Ovary (tissue), 9 donors: ENCODE results near the gene PITPNM3. TPM values are rescaled to one million over a fixed set of nuclear protein-coding genes. Genes with fewer than 3 reads are reported as not detected.

Experiments
- DNase-seq, 5 donors: peaks; one replicate each; pipeline ENCODE4 v3.0.0-alpha.2; 2019 to 2020
- H3K27ac ChIP-seq, 2 donors: fragments of 200-600 bp; one replicate each; pipeline versions ENCODE4 v1.5.1 to v1.8.0; 2019 to 2022
- H3K27me3 ChIP-seq: fragments of 200-600 bp; one replicate; pipeline ENCODE4 v1.8.0; 2022
- H3K36me3 ChIP-seq: fragments of 200-600 bp; sonication (generic); one replicate; pipeline ENCODE4 v1.5.1; 2019
- H3K4me1 ChIP-seq: one replicate; pipeline ENCODE4 v1.8.1; 2013; ENCODE audit warnings: mild to moderate bottlenecking, moderate library complexity; ENCODE audit not compliant: insufficient read depth
- H3K4me3 ChIP-seq: fragments of 200-600 bp; sonication (generic); one replicate; pipeline ENCODE4 v1.5.1; 2017
- H3K9me3 ChIP-seq, 2 donors: fragments of 200-600 bp in 1 of 2; sonication (generic) in 1 of 2; one replicate each; pipeline versions ENCODE4 v1.5.1 to v1.8.1; 2013 to 2019; ENCODE audit warnings: mild to moderate bottlenecking in 1 of 2, moderate library complexity in 1 of 2
- EP300 ChIP-seq: sonication (generic); formaldehyde crosslinking; IDR thresholded peaks from one replicate; pipeline ENCODE4 v1.6.1; 2017; ENCODE audit warnings: antibody characterized with exemption
- POLR2A ChIP-seq: fragments of 450-650 bp; IDR thresholded peaks from one replicate; pipeline ENCODE4 v1.6.1; 2017; ENCODE audit warnings: antibody characterized with exemption, mild to moderate bottlenecking, moderate library complexity
- WGBS, 3 donors: extraction: QIAGEN DNeasy Blood & Tissue Kit in 1 of 3; methylation state at CpG; one replicate each; pipeline versions ENCODE4 v1.1.5 to v1.1.7; 2013 to 2017; 5-methylcytosine and 5-hydroxymethylcytosine counted together
- intact Hi-C, 4 donors: fragments of 100-400 bp; cut with DNase I; formaldehyde crosslinking; loops; one replicate each; pipeline versions ENCODE4 v1.11.0 to v1.15.1; 2022 to 2023
- polyA plus RNA-seq, 2 donors: library from polyadenylated mRNA; stranded (reverse); fragments of 200-250 nt in 1 of 2; fragments of 350-450 nt in 1 of 2; fragmentation: Illumina TruSeq in 1 of 2; extraction: RNeasy Lipid Tissue Mini Kit (QIAGEN cat#74804) in 1 of 2; gene quantifications; one replicate each; pipeline ENCODE4 v1.2.3, GENCODE V29; 2013 to 2014
- total RNA-seq, 7 donors: library from RNA; depleted of rRNA in 2 of 7; stranded (reverse); fragments of >200 nt in 2 of 7; fragmentation: NEBNext Ultra II Directional in 3 of 7; extraction: Animal tissue kit (Norgen Biotek cat#: 25700) in 3 of 7; gene quantifications; one replicate each; pipeline versions ENCODE4 v1.1.0 to v1.2.4, GENCODE V29; 2016 to 2023
- TF ChIP-seq, protein P1 (sequence below), 3 donors: fragments of 450-650 bp in 2 of 3; fragments of 200-600 bp in 1 of 3; IDR thresholded peaks; one replicate each; pipeline versions ENCODE4 v1.5.1 to v1.8.0; 2016 to 2022; ENCODE audit warnings: antibody characterized with exemption in 3 of 3, mild to moderate bottlenecking in 1 of 3
- donor health status: DM: no; HTN: no; CAD: no; lungs with moderate emphysema.
- donor health status: DM: no; HTN: no; CAD: no.
- donor health status: Bipolar disorder and iron deficiency.
- donor health status: DM: yes; HTN: yes; CAD: no.
- donor health status: DM: no; HTN: no; CAD: no.
- donor health status: DM: yes; HTN: yes; CAD: no.

Gene PITPNM3
- total and polyA plus RNA-seq, 9 donors = 10.0 to 68.7 (median 17.9) TPM

DNA sequence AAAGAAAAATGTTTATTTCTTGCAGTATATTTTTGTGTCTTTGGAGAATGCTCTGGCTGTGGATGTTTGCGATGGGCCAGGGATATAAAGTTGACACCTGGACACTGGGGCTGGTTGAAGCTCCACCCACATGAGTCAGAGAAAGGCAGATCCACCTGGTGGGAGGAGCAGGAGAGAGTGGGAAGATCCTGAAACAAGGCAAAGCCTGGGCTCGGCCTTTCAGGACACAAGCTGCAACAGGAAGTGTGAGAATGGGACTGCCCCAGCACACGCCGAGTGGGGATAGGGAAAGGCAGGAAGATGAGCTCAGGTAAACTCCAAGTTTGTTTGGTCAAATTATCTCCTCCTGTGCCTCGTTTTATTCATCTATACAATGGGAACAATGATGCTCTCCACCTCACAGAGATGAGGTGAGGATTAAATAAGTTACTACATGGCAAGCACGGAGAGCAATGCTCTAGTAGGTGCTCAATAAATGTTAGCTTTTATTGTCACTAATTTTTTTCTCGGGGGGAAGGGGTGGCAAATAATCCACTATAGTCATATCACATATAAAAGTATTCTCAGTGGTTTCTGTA, 21.4 kb upstream of the PITPNM3 start:
- intact Hi-C loops = no loop called here

DNA sequence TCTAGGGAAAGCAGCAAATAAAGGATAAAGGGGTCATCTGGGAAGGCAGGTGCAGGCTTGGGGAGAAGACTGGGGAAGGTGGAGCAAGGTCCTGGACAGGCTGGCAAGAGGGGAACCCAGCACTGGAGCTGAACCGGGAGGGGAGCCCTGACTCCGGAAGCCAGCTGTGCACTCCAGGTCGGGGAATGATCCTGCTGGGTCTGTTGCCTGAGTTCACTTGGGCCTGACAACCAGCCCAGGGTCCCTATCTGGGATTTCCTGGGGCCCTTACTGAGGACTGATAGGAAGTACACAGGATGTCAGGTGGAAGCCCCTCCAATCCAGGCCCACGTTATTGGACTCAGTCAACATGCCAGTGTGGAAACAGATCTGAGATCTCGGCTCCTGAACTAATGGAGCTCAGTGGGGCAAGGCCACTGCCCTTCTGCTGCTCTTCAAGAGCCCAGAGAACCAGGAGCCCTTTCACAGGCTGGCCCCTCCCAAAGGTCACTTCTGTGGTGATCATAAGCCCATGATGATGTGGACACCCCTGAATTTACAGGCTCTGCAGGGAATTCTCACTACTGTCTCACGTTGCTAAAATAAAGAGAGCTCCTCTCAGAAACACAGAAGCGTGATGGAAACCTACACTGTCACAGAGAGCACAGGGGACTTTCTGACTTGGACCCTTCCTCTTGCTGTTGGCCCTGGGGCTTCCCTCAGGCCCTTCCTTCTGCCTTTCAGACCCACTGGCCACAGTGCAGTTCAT, 19.9 kb upstream of the PITPNM3 start:
- WGBS, 3 donors = 88 to 89% (median 88%) methylated on average over 7 of the region's 7 CpGs
- no peaks in the 10 kb centered on the region for H3K36me3 ChIP-seq
- no peak overlapping the region for H3K27ac ChIP-seq
- DNase-seq = no peak
- H3K4me3 ChIP-seq = no peak overlapping the region
- no peaks in the 10 kb centered on the region for H3K27me3 ChIP-seq
- no peaks in the 10 kb centered on the region for H3K9me3 ChIP-seq
- TF ChIP-seq, protein P1, sequence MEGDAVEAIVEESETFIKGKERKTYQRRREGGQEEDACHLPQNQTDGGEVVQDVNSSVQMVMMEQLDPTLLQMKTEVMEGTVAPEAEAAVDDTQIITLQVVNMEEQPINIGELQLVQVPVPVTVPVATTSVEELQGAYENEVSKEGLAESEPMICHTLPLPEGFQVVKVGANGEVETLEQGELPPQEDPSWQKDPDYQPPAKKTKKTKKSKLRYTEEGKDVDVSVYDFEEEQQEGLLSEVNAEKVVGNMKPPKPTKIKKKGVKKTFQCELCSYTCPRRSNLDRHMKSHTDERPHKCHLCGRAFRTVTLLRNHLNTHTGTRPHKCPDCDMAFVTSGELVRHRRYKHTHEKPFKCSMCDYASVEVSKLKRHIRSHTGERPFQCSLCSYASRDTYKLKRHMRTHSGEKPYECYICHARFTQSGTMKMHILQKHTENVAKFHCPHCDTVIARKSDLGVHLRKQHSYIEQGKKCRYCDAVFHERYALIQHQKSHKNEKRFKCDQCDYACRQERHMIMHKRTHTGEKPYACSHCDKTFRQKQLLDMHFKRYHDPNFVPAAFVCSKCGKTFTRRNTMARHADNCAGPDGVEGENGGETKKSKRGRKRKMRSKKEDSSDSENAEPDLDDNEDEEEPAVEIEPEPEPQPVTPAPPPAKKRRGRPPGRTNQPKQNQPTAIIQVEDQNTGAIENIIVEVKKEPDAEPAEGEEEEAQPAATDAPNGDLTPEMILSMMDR (IDR thresholded peaks at IDR 0.05) = no peak
- no peak for TF ChIP-seq POLR2A
- no peak for TF ChIP-seq EP300
- intact Hi-C loops = no loop called here
- H3K4me1 ChIP-seq = peaks cover 9% of the 10 kb centered on the region

More for the DNA sequence above, 21.4 kb upstream of the PITPNM3 start:
- Histone ChIP-seq H3K36me3 (no peaks in the 10 kb centered on the region), H3K4me3 (no peak overlapping the region), H3K9me3 (no peaks in the 10 kb centered on the region), H3K27ac (no peak overlapping the region), H3K27me3 (no peaks in the 10 kb centered on the region), H3K4me1 (peaks cover 9% of the 10 kb centered on the region)
- no peak for DNase-seq
- 87 to 93% (median 91%) methylated on average over 7 of the region's 7 CpGs for WGBS, 3 donors
- TF ChIP-seq POLR2A = no peak
- TF ChIP-seq, protein P1 (IDR thresholded peaks at IDR 0.05) = no peak
- no peak for TF ChIP-seq EP300

DNA sequence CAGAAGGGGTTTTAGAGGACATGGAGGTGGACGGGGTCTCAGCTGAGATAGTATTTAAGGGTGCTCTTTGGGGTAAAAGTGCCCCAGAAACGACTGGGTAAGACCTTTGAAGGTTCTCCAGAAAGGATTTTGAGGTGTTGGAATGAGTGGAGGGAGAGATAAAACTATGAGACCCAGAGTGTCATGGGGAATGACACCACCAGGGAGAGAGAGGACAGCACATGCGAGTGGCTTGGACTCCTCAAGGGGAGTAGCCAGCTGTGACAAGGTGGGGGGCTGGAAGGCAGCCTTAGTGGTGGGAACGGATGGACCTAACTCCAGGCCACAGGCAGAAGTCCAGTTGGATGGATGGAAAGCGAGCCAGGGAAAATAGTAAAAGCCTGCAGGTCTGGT, 19.2 kb upstream of the PITPNM3 start:
- no peak for DNase-seq
- Histone ChIP-seq H3K4me3 (no peak overlapping the region), H3K9me3 (no peaks in the 10 kb centered on the region), H3K36me3 (no peaks in the 10 kb centered on the region), H3K27ac (no peak overlapping the region), H3K27me3 (no peaks in the 10 kb centered on the region), H3K4me1 (peaks cover 9% of the 10 kb centered on the region)
- TF ChIP-seq POLR2A (no peak), EP300 (no peak)
- TF ChIP-seq, protein P1 (IDR thresholded peaks at IDR 0.05) = no peak
- WGBS, 3 donors = 66 to 74% (median 73%) methylated on average over 5 of the region's 5 CpGs
- intact Hi-C loops = no loop called here

DNA sequence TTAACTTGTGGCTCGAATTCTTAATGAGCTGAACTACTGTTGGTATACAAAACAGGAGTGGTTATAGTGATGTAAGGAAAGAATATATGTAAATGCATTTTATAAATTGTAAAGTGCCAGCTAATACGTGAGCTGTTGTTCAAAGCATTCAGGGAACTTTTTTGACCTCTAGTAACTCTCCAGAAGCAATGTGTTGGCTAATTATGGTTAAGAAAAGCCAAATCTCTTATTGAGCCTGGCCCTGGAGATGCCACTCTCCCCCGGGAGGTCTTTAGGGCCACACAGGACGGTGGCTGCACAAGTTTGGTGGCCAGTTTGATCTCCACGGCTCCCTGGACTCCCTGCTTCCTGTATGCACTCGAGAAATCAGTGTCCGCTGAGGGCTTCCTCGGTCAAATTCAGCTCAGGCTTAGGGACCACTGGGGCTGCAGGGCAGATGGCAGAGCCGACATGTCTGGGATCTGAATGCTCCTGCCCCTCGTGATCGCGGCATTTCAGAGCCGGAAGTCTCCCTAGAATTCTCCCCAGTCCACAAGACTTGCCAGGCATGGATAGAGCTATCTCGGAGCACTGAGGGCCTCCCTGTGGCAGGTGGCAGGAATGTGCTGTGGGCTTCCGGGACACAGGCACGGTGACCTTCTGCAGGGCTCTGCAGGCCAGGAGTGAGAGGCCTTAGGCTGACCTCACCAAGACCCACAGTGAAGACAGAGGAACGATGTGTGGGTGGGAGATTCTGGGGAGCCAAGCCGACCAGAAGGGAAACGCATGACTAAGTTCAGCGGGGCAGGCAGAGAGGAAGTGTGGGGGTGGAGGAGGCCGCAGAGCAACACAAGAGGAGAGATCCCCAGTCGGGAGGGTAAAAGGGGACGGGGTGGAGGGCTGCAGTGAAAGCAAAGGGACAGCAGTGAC, 18.6 kb upstream of the PITPNM3 start:
- intact Hi-C loops = no loop called here
- Histone ChIP-seq H3K9me3 (no peaks in the 10 kb centered on the region), H3K27ac (no peak overlapping the region), H3K27me3 (no peaks in the 10 kb centered on the region), H3K4me3 (no peak overlapping the region), H3K36me3 (no peaks in the 10 kb centered on the region), H3K4me1 (peaks cover 9% of the 10 kb centered on the region)
- WGBS, 3 donors = 25 to 39% (median 31%) methylated on average over 23 of the region's 23 CpGs
- TF ChIP-seq, protein P1 (IDR thresholded peaks at IDR 0.05) = peak in 1 of 3 donors; percentile 19
- TF ChIP-seq POLR2A = no peak
- TF ChIP-seq EP300 = no peak
- peak in 4 of 5 donors; percentile 36 to 68 (median 51) for DNase-seq
